Suprapubic skin (tissue), 4 donors: ENCODE measurements around the gene PRKCZ. TPM values are rescaled to one million over a fixed set of nuclear protein-coding genes. Genes with fewer than 3 reads are reported as not detected.

Source experiments
- DNase-seq, 2 donors: peaks; one replicate each; pipeline ENCODE4 v3.0.0-alpha.2; 2019; ENCODE audit warnings: low spot score in 2 of 2
- H3K27ac ChIP-seq: fragments of 200-600 bp; sonication (generic); one replicate; pipeline ENCODE4 v1.5.1; 2019
- H3K27me3 ChIP-seq: fragments of 200-600 bp; sonication (generic); one replicate; pipeline ENCODE4 v1.5.1; 2019
- H3K36me3 ChIP-seq: fragments of 200-600 bp; sonication (generic); one replicate; pipeline ENCODE4 v1.5.1; 2019
- H3K4me1 ChIP-seq: fragments of 200-600 bp; sonication (generic); one replicate; pipeline ENCODE4 v1.5.1; 2019
- H3K4me3 ChIP-seq: fragments of 200-600 bp; sonication (generic); one replicate; pipeline ENCODE4 v1.5.1; 2019; ENCODE audit warnings: mild to moderate bottlenecking
- H3K9me3 ChIP-seq: fragments of 200-600 bp; sonication (generic); one replicate; pipeline ENCODE4 v1.5.1; 2019
- EP300 ChIP-seq: sonication (generic); formaldehyde crosslinking; IDR thresholded peaks from one replicate; pipeline ENCODE4 v1.6.1; 2017; ENCODE audit warnings: antibody characterized with exemption
- POLR2A ChIP-seq, 2 donors: fragments of 450-650 bp; IDR thresholded peaks; one replicate each; pipeline ENCODE4 v1.6.1; 2017; ENCODE audit warnings: antibody characterized with exemption in 2 of 2, mild to moderate bottlenecking in 2 of 2, moderate library complexity in 2 of 2
- POLR2AphosphoS5 ChIP-seq, 3 donors: sonication (generic); formaldehyde crosslinking; IDR thresholded peaks; one replicate each; pipeline ENCODE4 v1.6.1; 2017; ENCODE audit warnings: antibody characterized with exemption in 3 of 3
- WGBS: methylation state at CpG from one replicate; pipeline ENCODE4 v1.1.5; 2018; 5-methylcytosine and 5-hydroxymethylcytosine counted together
- total RNA-seq, 4 donors: library from RNA; depleted of rRNA; stranded (reverse); fragments of >200 nt; gene quantifications; one replicate each; pipeline ENCODE4 v1.1.0, GENCODE V29; 2016
- TF ChIP-seq, protein P1 (sequence below), 2 donors: fragments of 200-600 bp in 1 of 2; fragments of 450-650 bp in 1 of 2; sonication (generic) in 1 of 2; IDR thresholded peaks; one replicate each; pipeline ENCODE4 v1.5.1; 2016 to 2019; ENCODE audit warnings: antibody characterized with exemption in 2 of 2, mild to moderate bottlenecking in 1 of 2, moderate library complexity in 1 of 2

PRKCZ gene
- total RNA-seq, 4 donors from 2014 or later, result 21.7 to 31.5 (median 25.4) TPM

- WGBS, result 83% methylated on average over 14 of the region's 17 CpGs
- H3K9me3 ChIP-seq, result no peaks in the 10 kb centered on the region
- H3K36me3 ChIP-seq, result peaks cover 6% of the 10 kb centered on the region
- H3K27me3 ChIP-seq, result peaks cover 7% of the 10 kb centered on the region
- H3K27ac ChIP-seq, result no peak overlapping the region
- no peaks in the 10 kb centered on the region for H3K4me1 ChIP-seq
- no peak for TF ChIP-seq POLR2AphosphoS5 (IDR thresholded peaks at IDR 0.05)
- TF ChIP-seq, protein P1, sequence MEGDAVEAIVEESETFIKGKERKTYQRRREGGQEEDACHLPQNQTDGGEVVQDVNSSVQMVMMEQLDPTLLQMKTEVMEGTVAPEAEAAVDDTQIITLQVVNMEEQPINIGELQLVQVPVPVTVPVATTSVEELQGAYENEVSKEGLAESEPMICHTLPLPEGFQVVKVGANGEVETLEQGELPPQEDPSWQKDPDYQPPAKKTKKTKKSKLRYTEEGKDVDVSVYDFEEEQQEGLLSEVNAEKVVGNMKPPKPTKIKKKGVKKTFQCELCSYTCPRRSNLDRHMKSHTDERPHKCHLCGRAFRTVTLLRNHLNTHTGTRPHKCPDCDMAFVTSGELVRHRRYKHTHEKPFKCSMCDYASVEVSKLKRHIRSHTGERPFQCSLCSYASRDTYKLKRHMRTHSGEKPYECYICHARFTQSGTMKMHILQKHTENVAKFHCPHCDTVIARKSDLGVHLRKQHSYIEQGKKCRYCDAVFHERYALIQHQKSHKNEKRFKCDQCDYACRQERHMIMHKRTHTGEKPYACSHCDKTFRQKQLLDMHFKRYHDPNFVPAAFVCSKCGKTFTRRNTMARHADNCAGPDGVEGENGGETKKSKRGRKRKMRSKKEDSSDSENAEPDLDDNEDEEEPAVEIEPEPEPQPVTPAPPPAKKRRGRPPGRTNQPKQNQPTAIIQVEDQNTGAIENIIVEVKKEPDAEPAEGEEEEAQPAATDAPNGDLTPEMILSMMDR (IDR thresholded peaks at IDR 0.05), result no peak
- no peak for TF ChIP-seq POLR2A (IDR thresholded peaks at IDR 0.05)
- TF ChIP-seq EP300, result no peak
- no peak overlapping the region for H3K4me3 ChIP-seq
- no peak for DNase-seq
Measured at GRCh38 chr1:2085080-2085479, 34.9 kb downstream of the PRKCZ start.

DNA sequence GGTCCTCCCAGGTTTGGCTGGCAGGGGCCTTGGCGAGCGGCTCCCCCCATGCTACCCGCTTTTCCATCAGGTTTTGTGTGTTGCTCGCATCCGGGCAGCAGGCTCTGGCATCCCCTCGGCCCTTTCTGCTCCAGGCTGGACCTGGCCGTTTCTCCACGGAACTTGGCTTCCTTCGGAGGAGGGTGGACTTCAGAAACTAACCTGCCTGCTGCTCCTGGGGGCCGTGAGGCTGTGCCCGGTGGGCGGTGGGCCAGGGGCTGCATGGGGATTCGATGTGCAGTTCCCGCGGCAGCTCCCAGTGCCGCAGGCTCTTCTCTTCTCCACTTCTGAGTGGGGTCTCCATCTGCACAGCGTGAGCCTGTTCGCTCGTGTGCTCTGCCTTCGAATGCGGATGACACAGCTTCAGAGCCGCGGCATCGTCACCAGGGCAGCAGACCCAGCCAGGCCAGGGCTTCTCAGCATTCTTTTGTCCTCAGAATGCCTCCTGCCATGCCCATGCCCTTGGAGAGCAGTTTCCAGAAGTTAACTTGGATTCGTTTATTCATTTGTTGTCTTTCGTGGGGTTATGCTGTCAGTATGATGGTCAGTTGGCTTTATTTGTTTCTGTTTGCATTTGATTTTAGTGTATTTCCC is 36.4 kb downstream of the PRKCZ start:
- no peaks in the 10 kb centered on the region for H3K9me3 ChIP-seq
- WGBS, result 91% methylated on average over 22 of the region's 26 CpGs
- H3K27me3 ChIP-seq, result peaks cover 7% of the 10 kb centered on the region
- no peak for TF ChIP-seq POLR2A (IDR thresholded peaks at IDR 0.05)
- TF ChIP-seq POLR2AphosphoS5 (IDR thresholded peaks at IDR 0.05), result no peak
- no peak for TF ChIP-seq EP300
- TF ChIP-seq, protein P1 (IDR thresholded peaks at IDR 0.05), result no peak
- no peak overlapping the region for H3K4me3 ChIP-seq
- DNase-seq, result no peak
- no peaks in the 10 kb centered on the region for H3K4me1 ChIP-seq
- peaks cover 6% of the 10 kb centered on the region for H3K36me3 ChIP-seq
- no peak overlapping the region for H3K27ac ChIP-seq

GRCh38 chr1:2087766-2088165 is 37.6 kb downstream of the PRKCZ start:
- Histone ChIP-seq H3K27me3 (peaks cover 7% of the 10 kb centered on the region), H3K4me1 (no peaks in the 10 kb centered on the region), H3K4me3 (no peak overlapping the region), H3K36me3 (peaks cover 6% of the 10 kb centered on the region), H3K9me3 (no peaks in the 10 kb centered on the region), H3K27ac (no peak overlapping the region)
- TF ChIP-seq POLR2A (IDR thresholded peaks at IDR 0.05) (no peak), EP300 (no peak), POLR2AphosphoS5 (IDR thresholded peaks at IDR 0.05) (no peak)
- TF ChIP-seq, protein P1 (IDR thresholded peaks at IDR 0.05), result no peak
- WGBS, result 74% methylated on average over 10 of the region's 21 CpGs
- no peak for DNase-seq

- Histone ChIP-seq H3K36me3 (peaks cover 6% of the 10 kb centered on the region), H3K9me3 (no peaks in the 10 kb centered on the region), H3K4me1 (no peaks in the 10 kb centered on the region), H3K27ac (no peak overlapping the region), H3K27me3 (peaks cover 7% of the 10 kb centered on the region), H3K4me3 (no peak overlapping the region)
- DNase-seq, result no peak
- 75% methylated on average over 4 of the region's 16 CpGs for WGBS
- TF ChIP-seq POLR2A (IDR thresholded peaks at IDR 0.05) (no peak), EP300 (no peak), POLR2AphosphoS5 (IDR thresholded peaks at IDR 0.05) (no peak)
- TF ChIP-seq, protein P1 (IDR thresholded peaks at IDR 0.05), result no peak
Measured at GRCh38 chr1:2088458-2088857, 38.2 kb downstream of the PRKCZ start.

DNA sequence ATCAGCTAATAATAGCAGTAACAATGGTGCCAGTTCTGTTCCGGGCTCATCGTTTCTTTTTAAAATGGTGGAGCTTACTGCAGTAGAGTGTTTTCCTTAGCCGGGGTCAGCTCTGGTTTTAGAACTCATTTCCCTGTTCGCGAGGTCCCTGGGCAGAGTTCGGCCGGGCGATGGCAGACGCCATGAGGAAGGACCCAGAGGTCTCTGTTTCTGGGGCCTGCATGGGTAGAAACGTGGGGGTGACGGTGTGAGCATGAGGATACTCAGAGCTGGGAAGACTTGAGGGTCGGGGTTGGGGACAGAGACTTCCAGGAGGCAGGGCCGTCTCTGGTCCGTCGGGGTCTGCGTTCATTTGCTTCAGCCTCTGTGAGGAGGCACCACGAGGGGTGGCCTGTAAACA is 38.8 kb downstream of the PRKCZ start:
- peaks cover 6% of the 10 kb centered on the region for H3K36me3 ChIP-seq
- DNase-seq, result no peak
- 90% methylated on average over 17 of the region's 17 CpGs for WGBS
- no peak overlapping the region for H3K27ac ChIP-seq
- no peaks in the 10 kb centered on the region for H3K4me1 ChIP-seq
- H3K4me3 ChIP-seq, result no peak overlapping the region
- no peak for TF ChIP-seq POLR2A (IDR thresholded peaks at IDR 0.05)
- TF ChIP-seq POLR2AphosphoS5 (IDR thresholded peaks at IDR 0.05), result no peak
- TF ChIP-seq, protein P1 (IDR thresholded peaks at IDR 0.05), result no peak
- TF ChIP-seq EP300, result no peak
- H3K9me3 ChIP-seq, result no peaks in the 10 kb centered on the region
- peaks cover 7% of the 10 kb centered on the region for H3K27me3 ChIP-seq
